HG03060 (cell line): ENCODE measurements around the gene BCAS4.

ENCODE experiments used
- ATAC-seq: cut with Tn5 transposase; IDR thresholded peaks from one replicate; pipeline ENCODE4 v1.9.1; 2021; ENCODE audit warnings: low read depth, moderate number of reproducible peaks; ENCODE audit not compliant: unreplicated experiment

Gene BCAS4

GRCh38 chr20:50820515-50821256 is 25.8 kb downstream of the BCAS4 start:
- no peak for ATAC-seq

GRCh38 chr20:50821257-50821921 is 26.5 kb downstream of the BCAS4 start:
- ATAC-seq, result no peak

GRCh38 chr20:50821994-50822393 is 27.1 kb downstream of the BCAS4 start:
- ATAC-seq, result no peak

- ATAC-seq, result no peak
These were observed 28.5 kb downstream of the BCAS4 start for GRCh38 chr20:50823319-50823718.

- ATAC-seq, result no peak
These were observed 29.3 kb downstream of the BCAS4 start for GRCh38 chr20:50824137-50824536.

GRCh38 chr20:50826121-50826520 is 31.3 kb downstream of the BCAS4 start:
- no peak for ATAC-seq

- ATAC-seq, result no peak
These were observed 33.7 kb downstream of the BCAS4 start for GRCh38 chr20:50828363-50829136.

- ATAC-seq, result no peak
These were observed 36.8 kb downstream of the BCAS4 start for GRCh38 chr20:50831622-50832021.

- ATAC-seq, result no peak
These were observed 39.7 kb downstream of the BCAS4 start for GRCh38 chr20:50834599-50835005.

- no peak for ATAC-seq
These were observed 42.9 kb downstream of the BCAS4 start for GRCh38 chr20:50837532-50838321.

- no peak for ATAC-seq
These were observed 43.4 kb downstream of the BCAS4 start for GRCh38 chr20:50838322-50838625.

- no peak for ATAC-seq
These were observed 44.0 kb downstream of the BCAS4 start for GRCh38 chr20:50838707-50839385.

- no peak for ATAC-seq
These were observed 48.0 kb downstream of the BCAS4 start for GRCh38 chr20:50842821-50843220.

- no peak for ATAC-seq
These were observed 48.7 kb downstream of the BCAS4 start for GRCh38 chr20:50843331-50844276.

- ATAC-seq, result peak; percentile 69
These were observed 49.7 kb downstream of the BCAS4 start for GRCh38 chr20:50844430-50845100.

- no peak for ATAC-seq
These were observed 50.8 kb downstream of the BCAS4 start for GRCh38 chr20:50845566-50846215.

- no peak for ATAC-seq
These were observed 53.5 kb downstream of the BCAS4 start for GRCh38 chr20:50848341-50848808.
